ENCODE results near the gene TBC1D22B.

Gene TBC1D22B

GRCh38 chr6:37232430-37233017, 25.0 kb upstream of the TBC1D22B start:
- H3K4me1 ChIP-seq (ENCODE audit: insufficient read depth, poor library complexity, severe bottlenecking), result no peaks in the 10 kb centered on the region
- H3K27ac ChIP-seq (ENCODE audit: poor library complexity, severe bottlenecking), result no peak overlapping the region
- no peak for ATAC-seq (ENCODE audit: low read depth)
- TF ChIP-seq CTCF (IDR thresholded peaks at IDR 0.05; ENCODE audit: poor library complexity, severe bottlenecking), result no peak
- no peak overlapping the region for H3K4me3 ChIP-seq (ENCODE audit: severe bottlenecking)
- H3K36me3 ChIP-seq (ENCODE audit: low read depth), result no peaks in the 10 kb centered on the region
- no peaks in the 10 kb centered on the region for H3K27me3 ChIP-seq (ENCODE audit: insufficient read depth, poor library complexity, severe bottlenecking)
- H3K9me3 ChIP-seq (ENCODE audit: severe bottlenecking), result no peaks in the 10 kb centered on the region
- DNase-seq (ENCODE audit: low spot score), result no peak

- no peak overlapping the region for H3K4me3 ChIP-seq (ENCODE audit: severe bottlenecking)
- no peaks in the 10 kb centered on the region for H3K4me1 ChIP-seq (ENCODE audit: insufficient read depth, poor library complexity, severe bottlenecking)
- H3K9me3 ChIP-seq (ENCODE audit: severe bottlenecking), result no peaks in the 10 kb centered on the region
- no peaks in the 10 kb centered on the region for H3K36me3 ChIP-seq (ENCODE audit: low read depth)
- no peak for TF ChIP-seq CTCF (IDR thresholded peaks at IDR 0.05; ENCODE audit: poor library complexity, severe bottlenecking)
- ATAC-seq (ENCODE audit: low read depth), result no peak
- DNase-seq (ENCODE audit: low spot score), result no peak
- H3K27me3 ChIP-seq (ENCODE audit: insufficient read depth, poor library complexity, severe bottlenecking), result no peaks in the 10 kb centered on the region
- H3K27ac ChIP-seq (ENCODE audit: poor library complexity, severe bottlenecking), result no peak overlapping the region
Observed at GRCh38 chr6:37233541-37233940, 24.0 kb upstream of the TBC1D22B start.

- TF ChIP-seq CTCF (IDR thresholded peaks at IDR 0.05; ENCODE audit: poor library complexity, severe bottlenecking), result no peak
- Histone ChIP-seq H3K9me3 (ENCODE audit: severe bottlenecking) (no peaks in the 10 kb centered on the region), H3K36me3 (ENCODE audit: low read depth) (no peaks in the 10 kb centered on the region), H3K4me1 (ENCODE audit: insufficient read depth, poor library complexity, severe bottlenecking) (peaks cover 28% of the 10 kb centered on the region), H3K27ac (ENCODE audit: poor library complexity, severe bottlenecking) (no peak overlapping the region), H3K27me3 (ENCODE audit: insufficient read depth, poor library complexity, severe bottlenecking) (no peaks in the 10 kb centered on the region), H3K4me3 (ENCODE audit: severe bottlenecking) (no peak overlapping the region)
- peak; percentile 14; the same call in 1 of the 3 replicates for ATAC-seq (ENCODE audit: low read depth)
- no peak for DNase-seq (ENCODE audit: low spot score)
Observed at GRCh38 chr6:37236921-37237320, 20.7 kb upstream of the TBC1D22B start.

GRCh38 chr6:37237789-37238188, 19.8 kb upstream of the TBC1D22B start:
- Histone ChIP-seq H3K4me1 (ENCODE audit: insufficient read depth, poor library complexity, severe bottlenecking) (peaks cover 36% of the 10 kb centered on the region), H3K36me3 (ENCODE audit: low read depth) (no peaks in the 10 kb centered on the region), H3K9me3 (ENCODE audit: severe bottlenecking) (no peaks in the 10 kb centered on the region), H3K27me3 (ENCODE audit: insufficient read depth, poor library complexity, severe bottlenecking) (no peaks in the 10 kb centered on the region), H3K4me3 (ENCODE audit: severe bottlenecking) (no peak overlapping the region), H3K27ac (ENCODE audit: poor library complexity, severe bottlenecking) (no peak overlapping the region)
- ATAC-seq (ENCODE audit: low read depth), result no peak
- no peak for DNase-seq (ENCODE audit: low spot score)
- TF ChIP-seq CTCF (IDR thresholded peaks at IDR 0.05; ENCODE audit: poor library complexity, severe bottlenecking), result no peak

GRCh38 chr6:37238381-37238780, 19.2 kb upstream of the TBC1D22B start:
- H3K4me1 ChIP-seq (ENCODE audit: insufficient read depth, poor library complexity, severe bottlenecking), result peaks cover 42% of the 10 kb centered on the region
- TF ChIP-seq CTCF (IDR thresholded peaks at IDR 0.05; ENCODE audit: poor library complexity, severe bottlenecking), result no peak
- no peaks in the 10 kb centered on the region for H3K9me3 ChIP-seq (ENCODE audit: severe bottlenecking)
- DNase-seq (ENCODE audit: low spot score) (no peak), ATAC-seq (ENCODE audit: low read depth) (no peak)
- peak overlapping the region; percentile 95 for H3K27ac ChIP-seq (ENCODE audit: poor library complexity, severe bottlenecking)
- H3K27me3 ChIP-seq (ENCODE audit: insufficient read depth, poor library complexity, severe bottlenecking), result no peaks in the 10 kb centered on the region
- H3K36me3 ChIP-seq (ENCODE audit: low read depth), result no peaks in the 10 kb centered on the region
- H3K4me3 ChIP-seq (ENCODE audit: severe bottlenecking), result no peak overlapping the region
